OCI-LY1 (cell line): ENCODE data around the gene AGAP1.

ENCODE experiments used
- CTCF ChIP-seq: fragments of 200-600 bp; sonication (generic), shearing (Covaris generic); IDR thresholded peaks from 2 replicates; pipeline ENCODE4 v1.5.1; 2017; ENCODE audit warnings: mild to moderate bottlenecking, antibody characterized with exemption, low read length, moderate library complexity, mixed read lengths
- EZH2 ChIP-seq: fragments of 200-600 bp; sonication (generic), shearing (Covaris generic); IDR thresholded peaks from 2 replicates; pipeline ENCODE4 v1.8.0; 2017; ENCODE audit warnings: borderline replicate concordance, mixed run types, mild to moderate bottlenecking, antibody characterized with exemption, low read length, moderate library complexity, mixed read lengths

- no peak for TF ChIP-seq CTCF
- no peak for TF ChIP-seq EZH2
These were observed 643.2 kb downstream of the AGAP1 start for GRCh38 chr2:236137066-236137465.
